HG02588 (cell line): ENCODE results near the gene MRPS26.
"Not testable (repeated sequence)": the region's sequence is repeated elsewhere in the genome, so short reads cannot be mapped to it uniquely, and the experiment has no call there.

Experiments used
- ATAC-seq: cut with Tn5 transposase; IDR thresholded peaks from one replicate; pipeline ENCODE4 v1.9.1; 2021; ENCODE audit warnings: mild to moderate bottlenecking, moderate library complexity; ENCODE audit not compliant: unreplicated experiment

MRPS26 gene

DNA sequence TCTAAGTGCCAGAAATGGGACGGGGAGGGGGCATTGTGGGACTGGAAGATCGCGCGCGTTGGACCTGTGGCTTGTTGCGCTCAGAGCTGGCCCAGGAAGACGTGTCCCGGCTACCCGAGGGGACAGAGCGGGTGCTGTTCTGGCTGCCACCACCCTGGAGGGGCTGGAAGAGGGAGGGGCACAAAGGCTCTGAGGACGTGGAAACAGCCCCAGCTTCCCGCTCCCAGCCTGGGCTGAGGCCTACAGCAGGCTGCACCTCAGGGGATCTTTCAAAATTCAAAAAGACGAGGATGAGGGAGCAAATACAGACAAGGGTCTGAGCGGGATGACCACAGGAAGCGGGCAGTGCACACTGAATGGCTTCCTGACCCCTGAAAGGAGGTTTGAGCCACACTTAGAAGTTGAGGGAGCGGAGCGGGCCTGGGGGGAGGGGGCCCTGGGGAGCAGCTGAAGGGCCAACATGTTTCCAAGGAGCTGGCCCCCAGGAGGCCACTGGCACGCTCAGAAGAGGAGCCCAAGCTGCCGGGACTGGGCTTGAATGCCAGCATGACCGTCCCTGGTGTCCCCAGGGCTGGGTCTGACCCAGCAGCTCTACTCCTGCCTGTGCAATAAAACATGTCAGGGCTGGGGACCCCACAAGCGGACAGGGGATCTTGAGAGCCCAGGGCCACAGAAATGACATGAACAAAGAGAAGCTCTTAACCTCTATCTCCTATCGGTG, 26.8 kb downstream of the MRPS26 start:
- ATAC-seq = no peak

DNA sequence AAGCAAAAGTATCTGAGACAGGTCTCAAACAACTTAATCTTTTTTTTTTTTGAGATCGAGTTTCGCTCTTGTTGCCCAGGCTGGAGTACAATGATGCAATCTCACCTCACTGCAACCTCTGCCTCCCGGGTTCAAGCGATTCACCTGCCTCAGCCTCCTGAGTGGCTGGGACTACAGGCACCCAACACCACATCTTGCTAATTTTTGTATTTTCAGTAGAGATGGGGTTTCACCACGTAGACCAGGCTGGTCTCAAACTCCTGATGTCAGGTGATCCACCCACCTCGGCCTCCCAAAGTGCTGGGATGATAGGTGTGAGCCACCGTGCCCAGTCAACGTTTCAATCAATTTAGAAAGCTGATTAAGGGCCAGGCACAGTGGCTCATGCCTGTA, 27.4 kb downstream of the MRPS26 start:
- ATAC-seq = not testable (repeated sequence)

DNA sequence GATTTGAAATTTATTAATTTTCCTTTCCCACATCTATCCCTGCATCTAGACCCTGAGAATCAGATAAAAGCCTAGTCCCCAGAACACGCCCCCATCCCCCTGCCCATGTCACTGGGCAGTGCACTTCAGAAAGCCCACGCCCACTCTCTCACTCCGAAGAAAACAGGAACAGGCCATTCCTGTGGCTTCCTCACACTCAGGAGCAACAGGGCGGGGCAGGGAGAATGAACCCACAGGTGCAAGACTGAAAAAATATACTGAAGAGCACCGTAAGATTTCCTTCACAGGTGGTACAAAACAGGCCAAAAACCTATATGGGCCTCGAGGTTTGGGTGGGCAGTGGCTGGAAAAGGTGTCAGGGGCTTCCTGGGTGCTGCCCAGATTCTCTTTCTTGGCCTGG, 29.0 kb downstream of the MRPS26 start:
- no peak for ATAC-seq

DNA sequence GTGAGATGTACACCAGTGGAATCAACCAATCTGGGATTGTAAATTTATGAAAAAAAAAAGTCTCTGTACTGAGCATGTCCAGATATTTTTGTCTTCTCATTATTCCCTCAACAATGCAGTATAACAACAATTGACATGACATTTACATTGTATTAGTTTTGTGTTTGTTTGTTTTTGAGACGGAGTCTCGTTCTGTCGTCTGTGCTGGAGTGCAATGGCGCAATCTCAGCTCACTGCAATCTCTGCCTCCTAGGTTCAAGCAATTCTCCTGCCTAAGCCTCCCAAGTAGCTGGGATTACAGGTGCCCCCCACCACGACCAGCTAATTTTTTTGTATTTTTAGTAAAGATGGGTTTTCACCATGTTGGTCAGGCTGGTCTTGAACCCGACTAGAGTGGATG, 29.5 kb downstream of the MRPS26 start:
- ATAC-seq = not testable (repeated sequence)

DNA sequence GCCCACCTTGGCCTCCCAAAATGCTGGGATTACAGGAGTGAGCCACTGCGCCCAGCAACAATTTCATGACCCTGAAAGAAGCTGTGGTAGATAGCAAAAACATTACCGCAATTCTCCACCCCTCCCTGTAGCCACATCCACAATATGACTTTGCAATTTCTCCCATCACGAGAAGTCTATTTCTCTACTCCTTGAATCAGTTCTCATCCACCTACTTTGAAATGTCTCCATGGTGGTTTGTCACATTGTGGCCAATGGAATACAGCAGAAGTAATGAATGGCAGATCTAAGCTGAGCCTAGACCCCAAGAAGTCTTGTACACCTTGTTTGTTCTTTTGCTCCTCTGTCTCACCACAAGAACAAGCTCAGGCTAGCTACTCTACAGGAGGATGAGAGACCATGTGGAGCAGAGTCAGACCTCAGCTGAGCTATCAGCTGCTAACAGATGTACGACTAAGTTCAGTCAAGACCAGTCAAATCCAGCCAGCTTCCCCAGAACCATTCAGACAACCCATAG, 31.8 kb downstream of the MRPS26 start:
- ATAC-seq = no peak

DNA sequence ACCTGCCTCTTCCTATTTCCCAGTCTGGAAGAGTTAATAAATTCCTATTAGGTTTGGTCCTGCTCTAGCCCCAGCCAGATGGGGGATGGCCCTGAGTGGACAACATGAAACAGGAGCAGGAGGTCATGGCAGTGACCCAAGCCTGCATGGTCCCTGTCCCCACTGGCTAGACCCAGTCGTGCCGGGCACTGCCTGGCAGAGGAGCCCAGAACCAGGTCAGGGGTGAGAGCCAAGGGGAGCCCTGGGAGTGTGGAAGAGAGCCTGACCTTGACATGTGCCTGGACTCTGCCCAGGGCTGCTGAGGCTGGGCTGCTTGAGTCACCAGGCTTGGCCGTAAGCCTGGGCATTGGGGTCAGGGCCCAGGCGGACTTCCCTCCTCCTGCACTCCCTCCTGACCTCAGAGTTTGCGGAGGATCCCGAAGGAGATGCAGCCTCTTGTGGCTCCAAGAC, 35.1 kb downstream of the MRPS26 start:
- no peak for ATAC-seq

DNA sequence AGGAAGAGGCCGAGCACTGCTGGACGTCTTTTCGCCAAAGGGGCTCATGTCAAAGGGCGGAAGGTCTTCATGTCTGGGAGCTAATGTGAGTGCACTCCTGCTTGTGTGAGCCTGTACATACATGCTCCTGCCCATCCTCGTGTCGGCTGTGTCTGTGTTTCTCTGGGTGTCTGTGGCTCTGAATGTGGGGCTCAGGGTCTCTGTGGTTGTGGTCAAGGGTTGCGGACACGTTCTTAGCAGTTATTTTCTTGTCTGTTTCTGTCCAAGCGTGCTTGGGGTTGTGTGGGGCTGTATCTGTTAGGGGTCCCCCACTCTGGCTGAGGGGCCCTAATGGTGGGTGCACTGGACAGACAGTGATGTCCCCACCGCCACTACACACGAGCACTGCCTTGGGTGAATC, 35.8 kb downstream of the MRPS26 start:
- ATAC-seq = no peak

DNA sequence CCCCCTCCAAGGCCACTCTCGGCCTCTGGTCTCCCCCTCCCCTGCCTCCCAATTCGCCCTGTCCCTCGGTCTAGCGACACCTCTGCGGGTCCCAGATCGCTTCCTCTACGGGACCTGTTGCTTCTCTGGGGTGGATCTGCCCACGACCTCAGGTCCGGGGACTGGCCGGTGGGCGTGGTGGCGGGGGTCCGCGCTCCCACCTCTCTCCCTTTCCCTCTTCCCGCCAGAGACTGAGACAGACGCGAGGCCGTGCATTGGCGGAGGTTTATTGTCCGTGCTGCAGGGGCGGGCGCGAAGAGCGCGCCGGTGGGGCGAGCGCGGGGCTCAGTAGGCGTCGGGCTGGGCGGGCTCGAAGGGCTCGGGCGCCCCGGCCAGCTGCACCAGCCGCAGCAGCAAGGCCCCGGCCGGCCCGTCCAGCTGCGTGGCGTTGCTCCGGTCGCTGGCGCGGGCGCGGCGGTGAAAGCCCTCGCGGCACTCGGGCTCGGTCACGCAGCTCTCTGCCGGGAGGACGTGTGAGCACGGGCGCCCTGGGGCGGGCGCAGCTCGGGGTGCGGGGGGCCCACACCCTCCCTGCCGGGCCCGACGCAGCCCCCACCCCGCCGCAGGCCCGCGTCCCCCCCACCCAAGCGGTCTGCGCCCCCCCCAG, 36.6 kb downstream of the MRPS26 start:
- no peak for ATAC-seq

DNA sequence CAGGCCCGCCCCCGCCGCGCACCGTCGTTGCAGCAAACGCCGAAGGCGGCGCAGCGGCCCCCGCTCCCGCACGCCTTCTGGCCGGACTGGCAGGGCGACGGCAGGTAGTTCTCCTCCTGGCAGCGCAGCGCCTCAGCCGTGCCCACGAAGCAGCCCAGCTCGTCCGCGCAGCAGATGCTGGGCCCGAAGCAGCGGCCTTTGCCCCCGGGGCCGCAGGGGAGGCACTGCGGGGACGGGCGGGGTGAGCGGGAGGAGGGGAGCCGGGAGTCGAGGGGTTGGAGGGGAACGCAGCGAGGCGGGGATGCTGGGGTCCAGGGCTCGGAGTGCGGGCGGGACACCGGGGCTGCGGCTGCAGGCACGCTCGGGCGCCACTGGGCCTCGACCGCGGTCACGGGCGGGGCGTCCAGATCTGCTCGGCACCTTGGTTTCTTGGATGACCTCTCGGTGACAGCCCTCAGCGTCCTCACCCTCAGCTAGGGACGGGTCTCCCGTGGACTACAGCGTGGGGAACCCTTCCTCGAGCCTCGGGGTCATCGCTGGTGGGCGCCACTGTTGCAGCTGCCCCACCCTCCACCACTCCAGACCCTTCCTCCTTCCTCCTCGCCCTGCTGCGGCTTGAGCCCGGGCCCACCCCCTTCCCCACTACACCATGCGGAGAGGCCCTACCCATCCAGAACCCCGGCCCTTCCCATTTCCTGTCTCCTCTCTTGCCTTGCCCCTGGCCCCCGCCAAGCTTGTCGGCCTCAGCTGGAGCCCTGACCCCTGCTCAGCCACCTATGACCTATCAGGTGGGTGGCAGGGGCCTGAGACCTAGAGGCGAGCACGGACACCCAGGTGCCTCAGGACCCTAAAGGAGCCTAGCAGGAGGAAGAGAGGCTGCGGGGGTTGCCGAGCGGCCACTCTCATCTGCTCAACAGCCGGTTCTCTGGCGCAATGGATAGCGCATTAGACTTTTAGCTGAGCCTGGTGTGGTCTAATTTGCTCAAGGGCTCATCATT, 37.4 kb downstream of the MRPS26 start:
- no peak for ATAC-seq

DNA sequence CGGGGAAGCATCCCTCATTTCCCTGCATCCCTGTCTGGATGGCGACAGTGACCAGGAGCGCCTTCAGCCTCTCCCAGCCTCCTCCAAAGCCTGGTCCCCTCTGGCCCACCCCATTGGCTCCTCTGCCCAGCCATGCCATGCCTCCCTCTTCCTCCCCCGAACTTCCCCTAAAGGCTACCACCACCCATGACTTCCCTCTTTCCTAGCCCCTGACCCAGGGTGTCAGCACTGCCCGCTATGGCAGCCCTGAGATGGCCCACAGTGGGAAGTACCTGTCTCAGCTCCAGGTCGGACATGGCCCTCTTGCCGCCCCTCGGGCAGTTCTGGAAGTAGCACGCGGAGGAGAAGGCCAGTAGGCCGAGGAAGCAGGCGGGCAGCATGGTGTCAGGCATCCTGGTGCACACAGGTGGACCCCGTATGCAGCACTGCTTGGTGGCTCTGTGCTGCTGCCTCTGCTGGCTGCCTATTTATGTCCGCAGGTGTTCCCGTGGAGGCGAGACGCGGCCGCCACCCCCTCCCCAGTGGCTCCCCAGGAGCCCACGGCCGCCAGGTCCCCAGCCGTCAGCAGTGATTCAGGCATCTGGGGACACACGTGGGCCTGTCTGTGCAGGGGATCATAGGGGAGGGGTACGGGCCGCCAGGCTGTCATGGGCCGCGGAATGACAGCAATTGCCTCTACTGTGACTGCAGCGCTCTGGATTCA, 38.6 kb downstream of the MRPS26 start, which contains the start of gene AVP:
Gene AVP (minus strand): TSS at position 442 of the 703 bp plus-strand sequence. CDS start 50 bp downstream, at position 392.
- no peak for ATAC-seq

DNA sequence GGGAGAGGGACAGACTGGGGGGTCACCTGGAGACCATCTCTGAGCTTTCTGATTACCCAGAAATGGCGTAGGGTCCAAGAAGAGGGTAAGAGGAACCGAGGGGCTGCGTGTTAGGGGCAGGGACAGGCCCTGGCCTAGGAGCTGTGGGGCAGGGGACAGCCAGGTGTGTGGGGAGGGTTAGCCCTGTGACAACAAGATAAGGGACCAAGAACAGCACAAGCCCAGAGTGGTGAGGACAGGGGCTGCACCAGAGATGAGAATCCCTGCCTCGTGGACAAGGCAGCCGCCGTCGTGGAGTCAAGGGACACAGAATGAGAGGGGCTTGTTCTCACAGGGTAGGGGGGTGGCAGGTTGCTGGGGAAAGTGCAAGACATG, 39.1 kb downstream of the MRPS26 start:
- ATAC-seq = no peak

DNA sequence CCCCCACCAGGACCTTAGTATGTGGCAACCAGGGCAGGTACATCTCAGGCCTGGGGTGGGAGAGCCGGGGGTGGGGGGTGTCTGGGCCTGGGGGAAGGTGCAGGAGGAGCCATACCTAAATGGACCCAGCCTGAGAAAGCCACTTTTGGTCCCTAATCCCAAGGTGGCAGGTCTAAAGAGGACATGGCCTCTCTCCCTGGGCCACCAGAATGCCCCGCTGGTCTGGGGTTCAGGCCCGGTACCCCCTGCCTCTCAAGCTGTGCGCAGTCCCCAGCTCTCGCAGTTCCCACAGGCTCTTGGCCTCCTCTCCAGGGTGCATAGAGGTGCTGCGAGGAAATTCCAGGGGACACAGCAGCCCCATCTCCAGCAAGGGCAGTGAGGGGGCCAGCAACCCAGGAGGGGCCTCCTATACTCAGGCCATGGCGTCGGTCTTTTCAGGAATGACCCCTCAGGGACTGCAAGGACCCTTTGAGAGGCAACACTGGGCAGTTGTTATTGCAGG, 39.8 kb downstream of the MRPS26 start:
- no peak for ATAC-seq

DNA sequence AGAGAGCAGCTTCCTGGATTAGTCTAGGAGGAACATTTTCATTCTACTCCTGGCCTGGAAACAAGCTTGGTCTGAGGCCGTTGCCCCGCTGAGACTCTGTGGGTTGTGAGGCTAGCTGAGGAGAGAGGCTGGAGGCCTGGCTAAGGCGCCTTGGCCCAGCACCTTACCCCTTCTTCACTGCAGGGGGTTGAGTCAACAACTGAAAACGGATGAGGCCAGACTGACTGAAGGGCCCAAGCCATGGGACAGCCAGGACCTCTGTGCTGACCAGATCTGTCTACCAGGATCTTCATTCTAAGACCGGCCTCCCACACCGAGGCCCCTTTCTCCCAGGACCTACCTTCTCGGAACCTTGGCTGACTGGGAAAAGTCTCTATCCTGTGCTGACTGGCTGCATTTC, 42.2 kb downstream of the MRPS26 start:
- ATAC-seq = no peak

DNA sequence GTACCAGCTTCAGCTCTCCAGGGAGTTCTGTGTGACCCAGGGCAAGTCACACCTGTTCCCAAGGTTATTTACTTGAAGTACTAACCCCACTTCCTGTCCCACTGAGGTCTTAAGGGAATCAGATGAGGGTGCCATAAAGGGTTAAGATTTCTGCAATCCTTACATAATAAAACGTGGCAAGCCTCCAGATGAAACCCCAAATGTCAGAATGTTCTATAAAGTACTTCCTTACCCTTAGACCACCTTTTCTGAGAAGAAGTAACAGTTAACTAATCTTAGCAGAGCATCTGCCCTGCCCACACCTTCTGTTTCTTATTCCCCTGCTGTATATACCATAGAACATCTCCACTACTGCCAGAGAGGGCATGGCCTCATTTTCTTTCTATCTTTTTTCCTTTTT, 44.7 kb downstream of the MRPS26 start:
- ATAC-seq = no peak

DNA sequence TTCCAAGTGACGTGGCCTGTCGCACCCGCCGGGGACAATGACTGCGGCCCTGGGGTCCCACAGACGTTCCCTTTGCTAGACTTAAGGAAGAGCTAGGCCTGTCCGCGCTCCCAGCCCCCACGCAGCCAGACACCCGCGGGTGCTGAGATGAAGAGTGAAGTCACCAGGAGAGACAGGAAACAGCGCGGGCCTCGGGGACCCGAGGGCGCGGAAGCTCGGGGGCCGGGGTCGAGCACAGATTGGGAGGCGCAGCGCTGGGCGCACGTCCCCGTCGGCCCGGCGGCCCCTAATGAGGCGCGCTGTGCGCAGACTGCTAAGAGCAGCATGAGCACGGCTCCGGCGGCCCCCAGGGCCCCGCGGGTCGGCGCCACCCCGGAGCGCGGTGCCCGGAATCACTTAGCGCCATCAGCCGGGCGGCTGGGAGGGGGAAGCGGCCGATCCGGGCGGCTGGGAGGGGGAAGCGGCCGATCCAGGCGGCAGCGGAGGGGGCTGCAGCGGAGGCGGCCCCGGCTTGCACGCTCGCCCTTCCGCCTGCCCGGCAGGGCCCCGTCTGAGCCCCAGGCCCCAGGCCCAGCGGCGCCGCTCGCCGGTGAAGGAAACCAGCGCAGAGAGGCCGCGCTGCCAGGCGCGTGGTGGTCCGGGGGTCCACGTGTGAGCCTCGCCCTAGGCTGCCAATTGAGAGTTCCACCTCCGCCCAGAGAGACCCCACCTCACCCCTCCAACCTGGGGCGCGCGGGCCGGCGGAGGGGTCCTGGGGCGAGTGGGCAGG, 46.9 kb downstream of the MRPS26 start:
- ATAC-seq = no peak

DNA sequence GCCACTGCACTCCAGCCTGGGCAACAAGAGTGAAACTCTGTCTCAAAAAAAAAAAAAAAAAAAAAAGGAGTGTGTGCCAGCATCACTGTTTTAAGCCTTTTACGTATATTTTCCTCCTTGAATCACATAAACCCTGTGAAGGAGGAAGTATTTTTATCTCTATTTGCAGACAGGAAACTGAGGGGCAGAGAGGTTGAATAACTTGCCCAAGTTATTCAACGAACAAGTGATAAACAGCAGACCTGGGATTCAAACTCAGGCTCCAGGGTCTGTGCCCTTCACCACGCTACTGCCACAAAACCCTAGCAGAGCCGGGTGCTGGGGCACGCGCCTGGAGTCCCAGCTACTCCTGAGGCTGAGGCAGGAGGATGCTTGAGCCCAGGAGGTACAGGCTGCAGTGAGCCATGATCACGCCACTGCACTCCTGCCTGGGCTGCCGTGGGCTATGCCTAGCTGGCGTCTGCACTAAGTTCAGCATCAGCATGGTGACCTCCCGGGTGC, 48.1 kb downstream of the MRPS26 start:
- ATAC-seq = no peak

DNA sequence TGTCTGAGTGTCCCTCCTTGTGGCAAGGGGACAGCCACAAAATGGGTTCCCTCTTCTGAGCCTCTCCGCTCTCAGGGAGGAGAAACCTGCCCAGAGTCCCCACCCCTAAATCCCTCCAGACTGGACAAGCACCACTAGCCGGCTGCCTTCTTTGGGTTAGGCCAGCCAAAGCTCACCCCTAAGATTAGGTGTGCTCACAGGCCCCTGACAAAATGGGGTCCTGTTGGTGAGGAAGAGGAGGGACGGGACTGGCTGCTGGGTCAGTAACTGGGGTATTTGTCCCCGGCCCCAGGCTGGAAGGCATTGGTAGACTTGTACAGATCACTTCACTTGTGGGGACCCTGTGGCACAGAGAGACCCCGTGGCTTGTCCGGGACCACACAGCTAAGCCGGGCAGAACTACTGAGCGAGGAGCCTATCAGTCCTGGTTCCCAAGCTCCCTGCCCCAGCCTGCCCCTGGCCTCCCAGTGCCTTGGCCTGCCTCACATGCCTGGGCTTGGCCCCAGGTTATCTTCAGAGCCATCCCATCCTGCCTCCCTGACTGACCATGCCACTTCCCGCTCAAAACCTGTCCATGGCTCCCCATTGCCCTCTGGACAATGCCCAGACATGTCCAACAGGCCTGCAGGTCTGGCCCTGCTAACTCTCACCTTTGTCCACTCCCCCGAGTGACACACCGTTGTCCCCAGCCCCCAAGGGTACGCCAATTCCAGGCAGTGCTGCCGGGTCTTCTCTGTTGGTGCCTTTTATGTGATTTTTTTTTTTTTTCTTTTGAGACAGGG, 49.2 kb downstream of the MRPS26 start:
- no peak for ATAC-seq
